ENCODE results near the gene RPS6KA2. TPM values are rescaled to one million over a fixed set of nuclear protein-coding genes. Genes with fewer than 3 reads are reported as not detected.
A peak's percentile ranks its signal among the peaks of the same experiment; 100 is the strongest.

Gene RPS6KA2
- total and polyA plus RNA-seq, 2 experiments from 2014 or later, result 45.1 to 49.0 TPM

DNA sequence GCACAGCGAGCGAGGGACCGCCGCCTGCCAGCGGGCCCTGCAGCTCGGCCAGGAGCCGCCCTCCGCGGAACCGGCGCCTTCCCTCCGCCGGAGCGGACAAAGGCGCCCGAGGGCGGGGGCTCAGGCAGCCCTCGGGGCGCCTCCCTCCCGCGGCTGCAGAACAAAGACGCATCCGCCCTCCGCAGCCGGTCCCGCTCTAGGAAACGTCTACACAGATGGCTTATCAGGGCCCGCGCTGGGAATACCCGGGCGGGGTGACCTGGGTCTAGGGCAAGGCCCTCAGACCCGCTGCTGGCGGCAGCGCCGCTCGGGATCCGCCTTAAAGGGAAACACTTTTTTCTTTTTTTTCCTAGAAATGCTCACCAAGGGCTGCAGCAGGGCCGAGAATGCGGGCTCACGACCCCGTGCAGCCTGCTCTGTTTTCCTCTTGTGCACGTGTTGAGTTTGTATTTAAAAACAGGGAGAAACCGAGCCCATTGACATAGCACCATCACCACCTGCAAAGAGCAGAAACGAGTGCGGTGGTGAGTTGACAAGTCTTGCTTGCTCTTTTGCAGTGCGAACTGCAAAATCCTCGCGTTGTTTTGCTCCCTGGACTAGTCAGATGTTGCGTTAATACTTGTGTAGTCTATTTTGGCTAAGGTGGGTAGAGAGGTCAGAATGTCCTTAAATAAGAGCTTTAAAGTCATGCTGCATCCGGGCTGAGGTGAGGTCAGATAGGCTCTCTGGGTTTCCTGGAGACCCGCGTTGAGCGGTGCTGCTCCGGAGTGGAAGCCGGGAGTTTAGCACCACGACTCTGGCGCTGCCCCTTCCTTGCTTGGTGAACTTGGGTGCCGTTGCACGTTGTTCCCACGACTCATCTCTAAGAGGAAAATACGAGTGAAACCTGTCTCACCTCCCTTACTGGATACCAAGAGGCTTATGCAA is 1.1 kb upstream of the RPS6KA2 start:
- TF ChIP-seq EZH2 (IDR thresholded peaks at IDR 0.05; ENCODE audit: insufficient read depth, poor library complexity, severe bottlenecking) (no peak), EZH2phosphoT487 (IDR thresholded peaks at IDR 0.05; ENCODE audit: insufficient read depth, low read depth) (no peak)
- Histone ChIP-seq H3K9me3 (ENCODE audit: low read depth) (no peaks in the 10 kb centered on the region), H3K9me2 (ENCODE audit: insufficient read depth) (no peaks in the 10 kb centered on the region), H3K4me2 (ENCODE audit: unreplicated experiment) (peak overlapping the region; percentile 88), H4K20me1 (ENCODE audit: insufficient read depth) (no peaks in the 10 kb centered on the region), H3K27me3 (replicated peaks; ENCODE audit: insufficient read depth) (no peaks in the 10 kb centered on the region), H3K27ac (peak overlapping the region; percentile 93), H3K4me3 (peak overlapping the region; percentile 82), H3K36me3 (ENCODE audit: low read depth) (no peaks in the 10 kb centered on the region), H3K79me2 (ENCODE audit: insufficient read depth) (peaks cover 22% of the 10 kb centered on the region), H2AFZ (peak overlapping the region; percentile 83), H3F3A (ENCODE audit: insufficient read depth) (peaks cover 34% of the 10 kb centered on the region), H3K4me1 (ENCODE audit: insufficient read depth) (peaks cover 46% of the 10 kb centered on the region), H3K9ac (peak overlapping the region; percentile 87)
- in situ Hi-C loops (cut with MboI), result no loop called here
- peak; percentile 75 for DNase-seq
- WGBS, 2 experiments (ENCODE audit: low coverage in 1 of 2, low lambda C conversion rate in 2 of 2, missing lambda C conversion rate in 2 of 2), result 4 to 7% methylated on average over 60 of the region's 61 CpGs

- in situ Hi-C loops (cut with MboI), result no loop called here
- H3K79me2 ChIP-seq (ENCODE audit: insufficient read depth), result peaks cover 39% of the 10 kb centered on the region
- no peaks in the 10 kb centered on the region for H3K27me3 ChIP-seq (replicated peaks; ENCODE audit: insufficient read depth)
- peak overlapping the region; percentile 99 for H3K4me2 ChIP-seq (ENCODE audit: unreplicated experiment)
- peak overlapping the region; percentile 93 for H3K9ac ChIP-seq
- H3K36me3 ChIP-seq (ENCODE audit: low read depth), result no peaks in the 10 kb centered on the region
- H3K9me2 ChIP-seq (ENCODE audit: insufficient read depth), result no peaks in the 10 kb centered on the region
- H4K20me1 ChIP-seq (ENCODE audit: insufficient read depth), result no peaks in the 10 kb centered on the region
- peak overlapping the region; percentile 99 for H3K4me3 ChIP-seq
- H3F3A ChIP-seq (ENCODE audit: insufficient read depth), result peaks cover 40% of the 10 kb centered on the region
- H3K9me3 ChIP-seq (ENCODE audit: low read depth), result no peaks in the 10 kb centered on the region
- peak; percentile 68 for DNase-seq
- H3K27ac ChIP-seq, result peak overlapping the region; percentile 66
- 3% methylated on average over 50 to 66 of the region's 66 CpGs for WGBS, 2 experiments (ENCODE audit: low coverage in 1 of 2, low lambda C conversion rate in 2 of 2, missing lambda C conversion rate in 2 of 2)
- TF ChIP-seq EZH2 (IDR thresholded peaks at IDR 0.05; ENCODE audit: insufficient read depth, poor library complexity, severe bottlenecking), result no peak
- TF ChIP-seq EZH2phosphoT487 (IDR thresholded peaks at IDR 0.05; ENCODE audit: insufficient read depth, low read depth), result no peak
- H2AFZ ChIP-seq, result peak overlapping the region; percentile 83
- peaks cover 55% of the 10 kb centered on the region for H3K4me1 ChIP-seq (ENCODE audit: insufficient read depth)
These were observed 646 bp downstream of the RPS6KA2 start for GRCh38 chr6:166626177-166627032.

- peak overlapping the region; percentile 99 for H3K4me3 ChIP-seq
- H3K27me3 ChIP-seq (replicated peaks; ENCODE audit: insufficient read depth), result no peaks in the 10 kb centered on the region
- H4K20me1 ChIP-seq (ENCODE audit: insufficient read depth), result no peaks in the 10 kb centered on the region
- H3K4me1 ChIP-seq (ENCODE audit: insufficient read depth), result peaks cover 65% of the 10 kb centered on the region
- H3K9ac ChIP-seq, result peak overlapping the region; percentile 93
- H3K27ac ChIP-seq, result peak overlapping the region; percentile 66
- peaks cover 47% of the 10 kb centered on the region for H3F3A ChIP-seq (ENCODE audit: insufficient read depth)
- peak overlapping the region; percentile 83 for H2AFZ ChIP-seq
- in situ Hi-C loops (cut with MboI), result no loop called here
- H3K9me2 ChIP-seq (ENCODE audit: insufficient read depth), result no peaks in the 10 kb centered on the region
- TF ChIP-seq EZH2phosphoT487 (IDR thresholded peaks at IDR 0.05; ENCODE audit: insufficient read depth, low read depth) (no peak), EZH2 (IDR thresholded peaks at IDR 0.05; ENCODE audit: insufficient read depth, poor library complexity, severe bottlenecking) (no peak)
- DNase-seq, result peak; percentile 53
- peak overlapping the region; percentile 99 for H3K4me2 ChIP-seq (ENCODE audit: unreplicated experiment)
- WGBS, 2 experiments (ENCODE audit: low coverage in 1 of 2, low lambda C conversion rate in 2 of 2, missing lambda C conversion rate in 2 of 2), result 49 to 65% methylated on average over 5 of the region's 5 CpGs
- H3K79me2 ChIP-seq (ENCODE audit: insufficient read depth), result peaks cover 46% of the 10 kb centered on the region
- no peaks in the 10 kb centered on the region for H3K36me3 ChIP-seq (ENCODE audit: low read depth)
- no peaks in the 10 kb centered on the region for H3K9me3 ChIP-seq (ENCODE audit: low read depth)
These were observed 1.7 kb downstream of the RPS6KA2 start for GRCh38 chr6:166625356-166625755.

GRCh38 chr6:166624275-166624674 is 2.8 kb downstream of the RPS6KA2 start:
- Histone ChIP-seq H3K4me2 (ENCODE audit: unreplicated experiment) (peak overlapping the region; percentile 48), H3F3A (ENCODE audit: insufficient read depth) (peaks cover 45% of the 10 kb centered on the region), H3K4me3 (0 out of 2 replicates have a peak overlapping the region, but pooled peaks have one; percentile 8), H3K79me2 (ENCODE audit: insufficient read depth) (peaks cover 46% of the 10 kb centered on the region), H3K9ac (peak overlapping the region; percentile 7; the same call in 1 of the 2 replicates), H3K36me3 (ENCODE audit: low read depth) (no peaks in the 10 kb centered on the region), H2AFZ (no peak overlapping the region), H3K9me3 (ENCODE audit: low read depth) (no peaks in the 10 kb centered on the region), H4K20me1 (ENCODE audit: insufficient read depth) (no peaks in the 10 kb centered on the region), H3K9me2 (ENCODE audit: insufficient read depth) (no peaks in the 10 kb centered on the region), H3K4me1 (ENCODE audit: insufficient read depth) (peaks cover 67% of the 10 kb centered on the region), H3K27ac (peak overlapping the region; percentile 51), H3K27me3 (replicated peaks; ENCODE audit: insufficient read depth) (no peaks in the 10 kb centered on the region)
- peak; percentile 79 for DNase-seq
- in situ Hi-C loops (cut with MboI), result no loop called here
- WGBS, 2 experiments (ENCODE audit: low coverage in 1 of 2, low lambda C conversion rate in 2 of 2, missing lambda C conversion rate in 2 of 2), result 7 to 12% methylated on average over 4 of the region's 4 CpGs
- TF ChIP-seq EZH2 (IDR thresholded peaks at IDR 0.05; ENCODE audit: insufficient read depth, poor library complexity, severe bottlenecking) (no peak), EZH2phosphoT487 (IDR thresholded peaks at IDR 0.05; ENCODE audit: insufficient read depth, low read depth) (no peak)

Data from GM23248 (cell line).